GM18858 (cell line): ENCODE data around the gene LARP1.
"Not testable (repeated sequence)": the region's sequence is repeated elsewhere in the genome, so short reads cannot be mapped to it uniquely, and the experiment has no call there.

ENCODE experiments used
- ATAC-seq: cut with Tn5 transposase; IDR thresholded peaks from one replicate; pipeline ENCODE4 v1.9.1; 2021; ENCODE audit not compliant: unreplicated experiment

Gene LARP1

DNA sequence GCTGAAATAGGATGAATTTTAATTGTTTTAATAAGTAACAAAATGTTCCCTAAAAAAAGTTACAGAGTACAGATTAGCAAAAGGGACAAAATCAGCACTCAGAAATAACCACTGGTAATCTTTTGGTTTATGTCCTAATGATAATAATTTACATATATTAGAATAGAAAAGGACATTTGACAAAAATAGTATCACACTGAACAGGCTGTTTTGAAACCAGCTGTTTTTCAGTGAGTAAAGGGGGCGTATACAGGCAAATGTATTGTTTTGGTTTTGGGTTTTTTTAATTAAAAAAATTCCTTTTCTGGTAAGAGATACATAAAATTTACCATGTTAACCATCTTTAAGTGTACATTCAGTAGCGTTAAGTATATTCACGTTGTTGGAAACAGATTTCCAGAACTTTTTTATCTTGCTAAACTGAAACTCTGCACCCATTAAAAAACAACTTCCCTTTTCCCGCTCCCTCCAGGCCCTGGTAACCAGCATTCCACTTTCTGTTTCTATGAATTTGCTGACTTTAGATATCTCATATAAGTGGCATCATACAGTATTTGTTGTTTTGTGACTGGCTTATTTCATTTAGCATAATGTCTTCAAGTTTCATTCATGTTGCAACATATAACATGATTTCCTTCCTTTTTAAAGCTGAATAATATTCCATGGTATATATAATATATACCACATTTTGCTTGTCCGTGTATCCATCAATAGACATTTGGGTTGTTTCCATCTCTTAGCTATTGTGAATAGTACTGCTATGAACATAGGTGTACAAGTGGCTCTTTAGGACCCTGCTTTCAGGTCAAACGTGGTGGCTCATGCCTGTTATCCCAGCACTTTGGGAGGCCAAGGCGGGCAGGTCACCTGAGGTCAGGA is 20.6 kb upstream of the LARP1 start:
- no peak for ATAC-seq

DNA sequence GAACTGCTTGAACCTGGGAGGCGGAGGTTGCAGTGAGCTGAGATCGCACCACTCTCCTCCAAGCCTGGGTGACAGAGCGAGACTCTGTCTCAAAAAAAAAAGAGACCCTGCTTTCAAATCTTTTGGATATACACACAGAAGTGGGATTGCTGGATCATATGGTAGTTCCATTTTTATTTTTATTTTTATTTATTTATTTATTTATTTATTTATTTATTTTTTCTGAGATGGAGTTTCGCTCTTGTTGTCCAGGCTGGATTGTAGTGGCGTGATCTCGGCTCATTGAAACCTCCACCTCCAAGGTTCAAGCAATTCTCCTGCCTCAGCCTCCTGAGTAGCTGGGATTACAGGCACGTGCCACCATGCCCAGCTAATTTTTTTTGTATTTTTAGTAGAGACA is 19.8 kb upstream of the LARP1 start:
- ATAC-seq: not testable (repeated sequence)

DNA sequence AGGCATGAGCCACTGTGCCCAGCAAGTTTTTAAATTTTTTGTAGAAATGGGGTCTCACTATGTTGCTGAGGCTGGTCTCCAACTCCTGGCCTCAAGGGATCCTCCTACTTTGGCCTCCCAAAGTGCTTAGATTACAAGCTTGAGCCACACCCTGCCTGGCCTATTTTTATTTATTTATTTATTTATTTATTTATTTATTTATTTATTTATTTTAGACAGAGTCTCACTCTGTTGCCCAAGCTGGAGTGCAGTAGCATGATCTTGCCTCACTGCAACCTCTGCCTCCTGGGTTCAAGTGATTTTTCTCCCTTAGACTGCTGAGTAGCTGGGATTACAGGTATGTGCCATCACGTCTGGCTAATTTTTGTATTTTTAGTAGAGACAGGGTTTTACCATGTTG is 18.8 kb upstream of the LARP1 start:
- not testable (repeated sequence) for ATAC-seq

- ATAC-seq: no peak
Observed at GRCh38 chr5:154737667-154738320, 17.4 kb upstream of the LARP1 start.

- no peak for ATAC-seq
Observed at GRCh38 chr5:154740483-154740882, 14.7 kb upstream of the LARP1 start.

- ATAC-seq: no peak
Observed at GRCh38 chr5:154740957-154741356, 14.2 kb upstream of the LARP1 start.

GRCh38 chr5:154741415-154741814 is 13.8 kb upstream of the LARP1 start:
- no peak for ATAC-seq

DNA sequence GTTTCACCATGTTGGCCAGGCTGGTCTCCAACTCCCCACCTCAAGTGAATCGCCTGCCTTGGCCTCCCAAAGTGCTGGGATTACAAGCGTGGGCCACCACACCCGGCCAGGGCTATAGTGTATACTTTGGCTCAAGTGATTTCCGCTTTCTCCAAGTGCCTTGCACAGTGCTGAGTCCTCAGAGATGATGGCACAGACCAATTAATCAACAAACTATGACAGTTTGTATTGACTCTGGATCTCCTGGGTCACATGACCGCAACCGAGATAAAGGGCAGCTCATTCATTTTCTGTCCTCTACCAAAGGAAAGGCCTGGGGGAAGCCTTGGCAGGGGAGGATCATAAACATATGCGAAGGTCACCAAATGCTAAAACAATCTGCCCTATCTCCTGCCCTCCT is 11.4 kb upstream of the LARP1 start:
- no peak for ATAC-seq

- ATAC-seq: no peak
Observed at GRCh38 chr5:154745349-154745748, 9.8 kb upstream of the LARP1 start.

DNA sequence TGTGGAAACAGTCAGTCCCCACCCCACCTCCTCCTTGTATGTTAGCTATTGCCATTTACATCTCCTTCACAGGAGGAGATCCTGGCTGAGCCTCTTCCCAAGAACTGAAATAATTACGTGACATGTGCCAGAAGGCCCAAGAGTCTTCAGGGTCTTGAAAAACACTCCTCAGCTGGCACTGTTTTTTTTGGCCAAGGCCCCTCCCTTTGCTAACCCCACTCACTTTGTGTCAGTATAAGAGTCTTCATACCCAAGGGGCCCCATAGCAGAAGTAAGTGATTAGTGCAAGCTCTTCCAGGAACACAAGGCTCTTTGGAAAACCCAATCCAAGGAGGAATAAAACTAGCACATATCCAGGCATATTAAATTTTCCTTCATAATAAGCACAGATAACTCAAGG is 5.7 kb upstream of the LARP1 start:
- no peak for ATAC-seq

DNA sequence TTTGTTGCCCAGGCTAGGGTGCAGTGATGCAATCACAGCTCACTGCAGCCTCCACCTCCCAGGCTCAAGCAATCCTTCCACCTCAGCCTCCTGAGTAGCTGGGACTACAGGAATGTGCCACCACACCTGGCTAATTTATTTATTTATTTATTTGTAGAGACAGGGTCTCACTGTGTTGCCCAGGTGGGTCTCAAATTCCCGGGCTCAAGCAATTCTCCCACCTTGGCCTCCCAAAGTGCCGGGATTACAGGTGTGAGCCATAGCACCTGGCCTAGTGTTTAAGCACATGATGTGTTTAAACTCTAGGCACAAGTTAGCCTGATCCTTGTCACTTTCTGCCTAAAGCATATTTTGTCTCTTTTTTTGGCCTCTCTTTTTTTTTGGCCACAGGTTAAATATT is 4.5 kb upstream of the LARP1 start:
- not testable (repeated sequence) for ATAC-seq

GRCh38 chr5:154751854-154752253 is 3.3 kb upstream of the LARP1 start:
- no peak for ATAC-seq

- ATAC-seq: no peak
Observed at GRCh38 chr5:154753792-154754191, 1.4 kb upstream of the LARP1 start.

GRCh38 chr5:154754460-154755360 is 467 bp upstream of the LARP1 start:
- peak; percentile 81 for ATAC-seq

DNA sequence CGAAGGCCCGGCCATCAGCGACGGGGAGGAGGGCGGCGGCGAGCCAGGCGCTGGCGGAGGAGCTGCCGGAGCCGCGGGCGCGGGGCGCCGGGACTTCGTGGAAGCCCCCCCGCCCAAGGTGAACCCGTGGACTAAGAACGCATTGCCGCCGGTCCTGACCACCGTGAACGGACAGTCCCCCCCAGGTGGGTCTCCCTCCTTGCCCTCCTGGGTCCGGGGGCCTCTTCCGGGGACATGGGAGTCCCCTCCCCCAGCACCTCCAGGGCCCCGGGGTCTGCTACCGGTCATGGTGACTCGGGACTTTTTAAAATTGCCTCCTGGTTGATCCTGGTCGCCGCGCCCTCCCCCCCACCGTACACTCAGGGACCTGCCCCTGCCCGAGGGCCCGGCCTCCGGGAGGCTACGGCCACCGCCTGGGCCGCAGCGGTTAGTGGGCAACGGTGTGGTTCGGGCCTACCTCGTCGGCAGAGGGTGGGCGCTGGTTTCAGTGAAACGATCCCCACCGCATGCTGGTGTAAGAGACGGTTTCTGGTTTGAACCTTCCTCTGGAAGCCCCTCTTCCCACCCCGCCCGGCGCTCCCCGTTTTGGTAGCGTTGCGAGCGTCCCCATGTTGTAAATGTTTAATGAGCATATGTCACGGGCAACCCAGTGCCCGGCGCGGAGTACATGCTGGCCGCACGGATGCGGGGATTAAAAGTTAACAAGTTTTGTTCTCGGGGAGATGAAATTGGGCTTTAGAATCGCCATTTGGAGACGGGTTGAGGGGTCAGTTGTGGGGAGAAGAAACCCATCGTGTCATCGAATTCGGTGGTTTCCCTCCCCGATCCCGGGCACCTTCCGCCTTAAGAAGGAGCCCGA is 1.1 kb downstream of the LARP1 start:
- no peak for ATAC-seq

DNA sequence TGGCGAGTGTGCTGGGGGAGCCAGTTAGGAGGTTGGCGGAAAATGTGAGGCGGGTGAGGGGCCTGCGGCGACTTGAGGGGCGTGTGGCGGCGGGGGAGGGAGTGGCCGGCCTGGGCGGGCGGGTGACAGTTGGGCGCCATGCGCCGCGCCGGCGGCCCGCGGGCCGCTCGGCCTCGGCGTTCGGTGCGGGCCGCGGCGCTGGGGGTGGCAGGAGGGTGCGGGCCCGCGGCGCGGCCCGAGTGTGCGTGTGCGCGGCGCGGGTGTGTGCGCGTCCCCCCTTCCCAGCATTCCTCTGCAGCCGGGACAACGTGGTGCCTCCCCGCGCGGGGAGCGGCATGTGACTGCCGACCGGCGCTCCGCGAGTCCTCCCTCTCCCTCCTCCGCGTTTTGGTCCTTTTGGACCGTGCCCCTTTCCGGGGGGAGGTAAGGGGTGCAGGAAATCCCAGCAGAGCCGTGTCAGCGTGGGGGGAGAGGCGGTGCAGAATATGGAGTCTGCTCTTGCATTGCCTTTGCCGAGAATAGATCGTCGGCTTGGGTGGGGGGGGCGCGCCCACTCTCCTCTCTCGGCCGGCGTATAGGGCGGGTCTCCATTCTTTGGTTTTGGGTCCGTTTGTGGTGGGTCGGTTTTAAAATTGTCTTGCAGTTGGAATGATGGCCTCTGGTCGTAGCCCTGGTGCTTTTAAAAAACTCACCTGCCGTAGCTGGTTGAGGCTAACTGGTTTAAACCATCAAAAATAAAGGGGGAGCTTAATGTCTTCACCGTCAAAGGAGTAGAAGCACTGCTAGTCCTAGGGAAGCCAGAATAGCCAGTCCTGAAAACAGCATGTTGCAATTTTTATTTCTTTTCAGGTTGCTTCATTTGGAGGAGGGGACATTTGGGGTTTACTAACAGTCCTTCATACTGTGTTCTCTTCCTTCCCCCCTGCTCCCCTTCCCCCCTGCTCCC is 2.0 kb downstream of the LARP1 start:
- no peak for ATAC-seq

DNA sequence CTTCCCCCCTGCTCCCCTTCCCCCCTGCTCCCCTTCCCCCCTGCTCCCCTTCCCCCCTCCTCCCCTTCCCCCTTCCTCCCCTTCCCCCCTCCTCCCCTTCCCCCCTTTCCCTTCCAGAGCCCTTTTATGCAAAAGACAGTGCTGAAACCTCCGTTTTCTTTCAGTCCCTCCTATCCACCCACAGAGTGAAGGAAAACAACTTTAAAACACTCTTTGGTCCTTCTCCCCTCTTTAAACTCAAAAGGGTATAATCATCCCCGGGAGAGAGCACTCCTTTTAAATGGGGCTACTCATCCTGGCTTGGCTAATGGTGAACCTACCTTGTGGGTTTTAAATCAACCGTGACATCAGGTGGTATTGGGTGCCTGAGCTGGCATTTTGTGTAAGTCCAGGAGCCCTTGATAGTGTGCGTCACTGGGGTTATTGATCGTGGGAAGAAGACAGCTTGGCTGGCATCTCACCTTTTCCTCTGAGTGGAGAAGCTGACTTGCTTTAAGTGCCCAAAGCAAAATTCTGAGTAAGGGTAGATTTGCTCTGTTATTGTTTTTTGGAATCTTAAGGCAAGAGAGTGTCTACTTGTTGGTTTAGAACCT is 2.7 kb downstream of the LARP1 start:
- no peak for ATAC-seq

- no peak for ATAC-seq
Observed at GRCh38 chr5:154758493-154758892, 3.3 kb downstream of the LARP1 start.

DNA sequence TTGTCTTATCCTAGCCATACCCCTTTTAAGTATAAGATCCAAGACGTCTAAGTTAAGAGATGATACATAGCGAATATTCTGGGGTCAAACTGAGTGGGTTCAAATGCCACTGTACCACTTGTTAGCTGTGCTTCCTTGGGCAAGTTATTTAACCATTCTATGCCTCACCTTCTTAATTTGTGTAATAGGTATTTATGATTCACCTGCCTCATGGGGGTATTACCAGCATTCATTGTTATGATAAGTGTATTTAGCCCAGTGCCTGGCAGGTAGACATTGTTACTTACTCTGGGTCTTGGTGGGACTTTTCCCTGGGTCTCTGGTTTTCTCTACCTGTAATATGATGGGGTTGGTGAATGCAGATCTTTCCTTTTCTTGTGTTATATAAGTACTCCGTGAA is 3.8 kb downstream of the LARP1 start:
- no peak for ATAC-seq
